Measurements from ENCODE around the gene C2orf76. TPM values are rescaled to one million over a fixed set of nuclear protein-coding genes. Genes with fewer than 3 reads are reported as not detected.
A peak's percentile ranks its signal among the peaks of the same experiment; 100 is the strongest.
"Not testable (repeated sequence)": the region's sequence is repeated elsewhere in the genome, so short reads cannot be mapped to it uniquely, and the experiment has no call there.

C2orf76 gene
- total RNA-seq, 8 experiments from 2014 or later = 9.5 to 25.1 (median 13.3) TPM

- H3K27ac ChIP-seq; H3K4me1 ChIP-seq (replicated peaks in 1 of 2); in situ Hi-C loops (cut with MboI; ENCODE audit: low pct_unique_long_range_greater_than_20kb in 2 of 9, low sequenced_read_pairs in 9 of 9, unreplicated experiment in 9 of 9); H3K4me3 ChIP-seq; ATAC-seq (replicated peaks in 6 of 8): not testable (repeated sequence)
- 67 to 100% (median 100%) methylated on average over 1 to 3 of the region's 5 CpGs; no CpG with 5 or more reads in 3 of the 10 experiments for WGBS, 10 experiments
These were observed 7.5 kb upstream of the C2orf76 start for GRCh38 chr2:119373907-119374745.

GRCh38 chr2:119372778-119373568, 6.3 kb upstream of the C2orf76 start:
- 80 to 98% (median 91%) methylated on average over 2 to 6 of the region's 7 CpGs; no CpG with 5 or more reads in 2 of the 10 experiments for WGBS, 10 experiments
- in situ Hi-C loops (cut with MboI; ENCODE audit: low pct_unique_long_range_greater_than_20kb in 2 of 9, low sequenced_read_pairs in 9 of 9, unreplicated experiment in 9 of 9) = no loop called here
- H3K27ac ChIP-seq = no peak overlapping the region
- no peak for ATAC-seq (replicated peaks in 6 of 8)
- no peak overlapping the region for H3K4me3 ChIP-seq
- peaks cover 3% of the 10 kb centered on the region in 2 donors for H3K4me1 ChIP-seq (replicated peaks in 1 of 2)

- Histone ChIP-seq H3K4me1 (replicated peaks in 1 of 2) (peaks cover 6% of the 10 kb centered on the region in 2 donors), H3K4me3 (no peak overlapping the region), H3K27ac (no peak overlapping the region)
- 80 to 100% (median 90%) methylated on average over 1 to 6 of the region's 6 CpGs; no CpG with 5 or more reads in 4 of the 10 experiments for WGBS, 10 experiments
- in situ Hi-C loops (cut with MboI; ENCODE audit: low pct_unique_long_range_greater_than_20kb in 2 of 9, low sequenced_read_pairs in 9 of 9, unreplicated experiment in 9 of 9) = no loop called here
- ATAC-seq (replicated peaks in 6 of 8) = no peak
These were observed 4.5 kb upstream of the C2orf76 start for GRCh38 chr2:119371111-119371510.

- ATAC-seq (replicated peaks in 6 of 8) = no peak
- WGBS, 10 experiments = 76 to 100% (median 93%) methylated on average over 2 to 5 of the region's 6 CpGs; no CpG with 5 or more reads in 2 of the 10 experiments
- peaks cover 12 to 14% of the 10 kb centered on the region in 2 donors for H3K4me1 ChIP-seq (replicated peaks in 1 of 2)
- no peak overlapping the region for H3K27ac ChIP-seq
- in situ Hi-C loops (cut with MboI; ENCODE audit: low pct_unique_long_range_greater_than_20kb in 2 of 9, low sequenced_read_pairs in 9 of 9, unreplicated experiment in 9 of 9) = no loop called here
- H3K4me3 ChIP-seq = no peak overlapping the region
These were observed 3.2 kb upstream of the C2orf76 start for GRCh38 chr2:119369845-119370244.

GRCh38 chr2:119367472-119368099, 952 bp upstream of the C2orf76 start:
- H3K4me3 ChIP-seq = peak overlapping the region; percentile 48 to 84 (median 66)
- peak; percentile 17 to 52 (median 46) for ATAC-seq (replicated peaks in 6 of 8)
- WGBS, 10 experiments = 0 to 3% (median 0%) methylated on average over 1 to 20 of the region's 32 CpGs; no CpG with 5 or more reads in 6 of the 10 experiments

GRCh38 chr2:119366161-119366648, 429 bp downstream of the C2orf76 start:
- peaks cover 12 to 14% of the 10 kb centered on the region in 2 donors for H3K4me1 ChIP-seq (replicated peaks in 1 of 2)
- 0 to 7% (median 3%) methylated on average over 2 to 9 of the region's 17 CpGs for WGBS, 10 experiments
- peak overlapping the region; percentile 48 to 84 (median 66) for H3K4me3 ChIP-seq
- H3K27ac ChIP-seq = peak overlapping the region in 1 of 2 donors; percentile 54
- in situ Hi-C loops (cut with MboI; ENCODE audit: low pct_unique_long_range_greater_than_20kb in 2 of 9, low sequenced_read_pairs in 9 of 9, unreplicated experiment in 9 of 9) = no loop called here
- peak in 6 of 8 experiments; percentile 0 to 11 (median 8) for ATAC-seq (replicated peaks in 6 of 8)

More at GRCh38 chr2:119367472-119368099, 952 bp upstream of the C2orf76 start:
- in situ Hi-C loops (cut with MboI; ENCODE audit: low pct_unique_long_range_greater_than_20kb in 2 of 9, low sequenced_read_pairs in 9 of 9, unreplicated experiment in 9 of 9) = no loop called here
- Histone ChIP-seq H3K27ac (no peak overlapping the region), H3K4me1 (replicated peaks in 1 of 2) (peaks cover 12 to 14% of the 10 kb centered on the region in 2 donors)

- Histone ChIP-seq H3K4me1 (replicated peaks in 1 of 2) (peaks cover 12 to 14% of the 10 kb centered on the region in 2 donors), H3K27ac (no peak overlapping the region), H3K4me3 (peak overlapping the region; percentile 48 to 84 (median 66))
- WGBS, 10 experiments = 5 to 73% (median 43%) methylated on average over 2 to 6 of the region's 6 CpGs; no CpG with 5 or more reads in 1 of the 10 experiments
- in situ Hi-C loops (cut with MboI; ENCODE audit: low pct_unique_long_range_greater_than_20kb in 2 of 9, low sequenced_read_pairs in 9 of 9, unreplicated experiment in 9 of 9) = no loop called here
- ATAC-seq (replicated peaks in 6 of 8) = no peak
These were observed 1.2 kb downstream of the C2orf76 start for GRCh38 chr2:119365436-119365835.

- in situ Hi-C loops (cut with MboI; ENCODE audit: low pct_unique_long_range_greater_than_20kb in 2 of 9, low sequenced_read_pairs in 9 of 9, unreplicated experiment in 9 of 9) = no loop called here
- ATAC-seq (replicated peaks in 6 of 8) = no peak
- H3K4me1 ChIP-seq (replicated peaks in 1 of 2) = peaks cover 12 to 14% of the 10 kb centered on the region in 2 donors
- 64 to 100% (median 91%) methylated on average over 2 to 6 of the region's 6 CpGs for WGBS, 10 experiments
- H3K4me3 ChIP-seq = no peak overlapping the region
- no peak overlapping the region for H3K27ac ChIP-seq
These were observed 1.8 kb downstream of the C2orf76 start for GRCh38 chr2:119364798-119365197.

GRCh38 chr2:119360423-119360966, 6.1 kb downstream of the C2orf76 start:
- no peak overlapping the region for H3K27ac ChIP-seq
- H3K4me3 ChIP-seq = no peak overlapping the region
- H3K4me1 ChIP-seq (replicated peaks in 1 of 2) = peaks cover 3 to 4% of the 10 kb centered on the region in 2 donors
- in situ Hi-C loops (cut with MboI; ENCODE audit: low pct_unique_long_range_greater_than_20kb in 2 of 9, low sequenced_read_pairs in 9 of 9, unreplicated experiment in 9 of 9) = no loop called here
- ATAC-seq (replicated peaks in 6 of 8) = no peak
- 67 to 100% (median 85%) methylated on average over 1 to 2 of the region's 2 CpGs; no CpG with 5 or more reads in 2 of the 10 experiments for WGBS, 10 experiments

GRCh38 chr2:119359774-119360173, 6.9 kb downstream of the C2orf76 start:
- in situ Hi-C loops (cut with MboI; ENCODE audit: low pct_unique_long_range_greater_than_20kb in 2 of 9, low sequenced_read_pairs in 9 of 9, unreplicated experiment in 9 of 9) = no loop called here
- Histone ChIP-seq H3K4me1 (replicated peaks in 1 of 2) (no peaks in the 10 kb centered on the region), H3K27ac (no peak overlapping the region), H3K4me3 (no peak overlapping the region)
- WGBS, 10 experiments = 74 to 100% (median 90%) methylated on average over 1 to 6 of the region's 6 CpGs
- ATAC-seq (replicated peaks in 6 of 8) = no peak

GRCh38 chr2:119354860-119355259, 11.8 kb downstream of the C2orf76 start:
- no peak overlapping the region for H3K4me3 ChIP-seq
- in situ Hi-C loops (cut with MboI; ENCODE audit: low pct_unique_long_range_greater_than_20kb in 2 of 9, low sequenced_read_pairs in 9 of 9, unreplicated experiment in 9 of 9) = no loop called here
- H3K4me1 ChIP-seq (replicated peaks in 1 of 2) = no peaks in the 10 kb centered on the region
- no peak overlapping the region for H3K27ac ChIP-seq
- WGBS, 10 experiments = 78 to 83% (median 80%) methylated on average over 1 of the region's 1 CpG; no CpG with 5 or more reads in 5 of the 10 experiments
- ATAC-seq (replicated peaks in 6 of 8) = no peak

GRCh38 chr2:119352357-119352756, 14.3 kb downstream of the C2orf76 start:
- Histone ChIP-seq H3K4me1 (replicated peaks in 1 of 2) (no peaks in the 10 kb centered on the region), H3K27ac (no peak overlapping the region), H3K4me3 (no peak overlapping the region)
- in situ Hi-C loops (cut with MboI; ENCODE audit: low pct_unique_long_range_greater_than_20kb in 2 of 9, low sequenced_read_pairs in 9 of 9, unreplicated experiment in 9 of 9) = no loop called here
- ATAC-seq (replicated peaks in 6 of 8) = no peak

Measured in motor neuron (in vitro differentiated cells).